ENCODE measurements around the gene MEIS1.

The MEIS1 gene

DNA sequence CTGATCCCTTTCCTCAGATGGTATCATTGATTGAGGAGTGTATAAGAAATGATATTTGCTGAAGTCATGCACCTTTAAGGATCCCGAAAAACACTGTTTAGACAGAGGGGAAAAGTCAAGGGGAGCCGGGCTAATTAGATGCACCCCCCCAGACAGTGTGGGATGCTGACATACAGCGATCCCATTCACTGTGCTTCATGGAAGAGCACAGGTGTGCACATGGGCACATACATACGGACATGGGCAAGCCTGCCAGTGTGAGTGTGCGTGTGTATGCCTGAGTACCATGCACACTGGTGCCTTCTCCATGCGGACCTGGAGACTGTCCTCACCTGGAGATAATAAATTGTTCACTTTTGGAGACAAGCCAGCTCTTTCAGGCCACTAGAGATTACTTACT, 22.6 kb downstream of the MEIS1 start:
- DNase-seq (ENCODE audit: low spot score): no peak
- in situ Hi-C loops (cut with MboI; ENCODE audit: low pct_unique_long_range_greater_than_20kb, low sequenced_read_pairs, unreplicated experiment): no loop called here
- TF ChIP-seq, protein P1, sequence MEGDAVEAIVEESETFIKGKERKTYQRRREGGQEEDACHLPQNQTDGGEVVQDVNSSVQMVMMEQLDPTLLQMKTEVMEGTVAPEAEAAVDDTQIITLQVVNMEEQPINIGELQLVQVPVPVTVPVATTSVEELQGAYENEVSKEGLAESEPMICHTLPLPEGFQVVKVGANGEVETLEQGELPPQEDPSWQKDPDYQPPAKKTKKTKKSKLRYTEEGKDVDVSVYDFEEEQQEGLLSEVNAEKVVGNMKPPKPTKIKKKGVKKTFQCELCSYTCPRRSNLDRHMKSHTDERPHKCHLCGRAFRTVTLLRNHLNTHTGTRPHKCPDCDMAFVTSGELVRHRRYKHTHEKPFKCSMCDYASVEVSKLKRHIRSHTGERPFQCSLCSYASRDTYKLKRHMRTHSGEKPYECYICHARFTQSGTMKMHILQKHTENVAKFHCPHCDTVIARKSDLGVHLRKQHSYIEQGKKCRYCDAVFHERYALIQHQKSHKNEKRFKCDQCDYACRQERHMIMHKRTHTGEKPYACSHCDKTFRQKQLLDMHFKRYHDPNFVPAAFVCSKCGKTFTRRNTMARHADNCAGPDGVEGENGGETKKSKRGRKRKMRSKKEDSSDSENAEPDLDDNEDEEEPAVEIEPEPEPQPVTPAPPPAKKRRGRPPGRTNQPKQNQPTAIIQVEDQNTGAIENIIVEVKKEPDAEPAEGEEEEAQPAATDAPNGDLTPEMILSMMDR (IDR thresholded peaks at IDR 0.05; ENCODE audit: extremely low read depth, insufficient read depth, missing control alignments): no peak

DNA sequence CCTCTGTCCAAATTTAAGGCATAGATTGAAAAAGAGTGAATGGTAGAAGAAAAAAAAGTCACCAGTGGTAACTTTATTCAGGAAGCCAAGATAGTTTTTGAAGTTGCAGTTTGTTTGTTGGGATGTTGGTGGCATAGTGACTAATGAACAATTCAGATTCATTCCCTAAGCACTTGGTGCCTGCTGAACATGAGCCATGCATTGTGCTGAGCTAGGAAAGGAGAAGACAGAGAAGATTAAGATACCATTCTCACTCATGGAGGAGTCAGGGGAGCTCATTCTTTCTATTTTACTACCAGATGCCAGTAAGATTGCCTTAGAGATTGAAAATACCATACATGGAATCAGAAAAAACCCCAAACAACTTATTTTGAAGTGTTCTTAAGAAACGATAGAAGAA, 25.1 kb downstream of the MEIS1 start:
- no peak for DNase-seq (ENCODE audit: low spot score)
- in situ Hi-C loops (cut with MboI; ENCODE audit: low pct_unique_long_range_greater_than_20kb, low sequenced_read_pairs, unreplicated experiment): no loop called here
- TF ChIP-seq, protein P1 (IDR thresholded peaks at IDR 0.05; ENCODE audit: extremely low read depth, insufficient read depth, missing control alignments): no peak

DNA sequence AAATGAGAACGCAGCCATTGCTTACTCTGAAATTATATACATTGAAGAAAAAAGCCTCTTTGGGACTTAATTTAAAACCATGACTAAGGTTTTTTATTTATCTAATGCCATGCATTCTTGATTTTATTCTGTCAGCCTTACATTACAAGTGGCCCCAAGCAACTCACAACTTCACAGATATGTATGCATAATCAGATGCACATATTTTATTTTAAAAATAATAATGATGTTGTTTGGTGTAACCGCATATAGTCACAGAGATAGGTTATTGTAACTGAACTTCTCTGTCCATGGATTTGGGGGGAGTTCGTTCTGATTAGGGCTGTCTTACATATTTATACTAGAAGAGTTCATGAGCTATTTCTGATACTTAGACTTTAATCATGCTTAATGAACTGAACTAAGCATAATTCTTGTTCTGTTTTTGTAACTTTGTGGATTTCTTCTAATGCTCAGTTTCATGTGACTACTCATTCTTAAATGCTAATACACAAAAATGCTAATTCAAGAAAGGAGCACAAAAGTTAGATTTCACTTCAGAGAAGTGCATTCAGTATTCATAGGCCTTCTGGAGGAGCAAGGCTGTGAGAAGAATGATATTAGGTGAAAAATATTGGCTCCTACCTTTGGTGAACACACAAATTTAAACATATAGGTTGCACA, 26.2 kb downstream of the MEIS1 start:
- TF ChIP-seq, protein P1 (IDR thresholded peaks at IDR 0.05; ENCODE audit: extremely low read depth, insufficient read depth, missing control alignments): no peak
- DNase-seq (ENCODE audit: low spot score): no peak
- in situ Hi-C loops (cut with MboI; ENCODE audit: low pct_unique_long_range_greater_than_20kb, low sequenced_read_pairs, unreplicated experiment): no loop called here

DNA sequence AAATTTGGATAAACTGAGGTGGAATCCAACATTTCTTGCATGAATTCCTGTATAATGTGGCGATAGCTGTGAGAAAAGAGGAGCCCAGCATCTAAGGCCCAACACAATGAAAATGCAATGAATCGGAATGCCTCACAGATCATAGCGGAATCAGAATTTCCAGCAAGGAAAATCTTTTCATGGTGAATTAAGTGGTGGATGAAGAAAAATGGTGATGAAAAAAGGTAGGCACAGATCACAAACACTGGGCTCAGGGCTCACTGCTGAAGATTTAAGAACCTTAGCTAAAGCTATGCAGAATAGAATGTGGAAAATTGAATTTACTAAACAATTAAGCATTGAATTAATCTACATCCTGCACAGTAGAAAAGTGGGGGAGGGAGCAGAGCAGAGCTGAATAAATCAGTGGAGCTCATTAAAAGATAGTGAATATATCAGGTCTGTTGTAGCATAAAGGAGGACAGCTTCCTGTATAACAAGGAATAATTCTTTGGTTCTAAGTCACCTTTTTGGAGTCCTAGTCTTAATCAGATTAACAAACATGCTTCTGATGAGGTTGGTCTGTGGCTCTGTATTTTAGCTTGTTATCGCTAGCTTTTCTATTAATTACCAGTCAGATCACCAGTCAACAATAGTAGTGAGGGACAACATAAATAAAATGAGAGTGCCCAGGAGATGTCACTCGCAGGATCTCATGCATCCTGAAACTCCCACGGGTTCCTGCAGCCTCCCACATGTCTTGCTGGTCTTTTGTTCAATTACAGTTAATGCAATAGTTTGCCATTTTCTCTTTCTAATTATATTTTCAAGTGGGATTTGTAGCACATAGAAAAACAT, 27.0 kb downstream of the MEIS1 start:
- TF ChIP-seq, protein P1 (IDR thresholded peaks at IDR 0.05; ENCODE audit: extremely low read depth, insufficient read depth, missing control alignments): no peak
- in situ Hi-C loops (cut with MboI; ENCODE audit: low pct_unique_long_range_greater_than_20kb, low sequenced_read_pairs, unreplicated experiment): no loop called here
- no peak for DNase-seq (ENCODE audit: low spot score)

DNA sequence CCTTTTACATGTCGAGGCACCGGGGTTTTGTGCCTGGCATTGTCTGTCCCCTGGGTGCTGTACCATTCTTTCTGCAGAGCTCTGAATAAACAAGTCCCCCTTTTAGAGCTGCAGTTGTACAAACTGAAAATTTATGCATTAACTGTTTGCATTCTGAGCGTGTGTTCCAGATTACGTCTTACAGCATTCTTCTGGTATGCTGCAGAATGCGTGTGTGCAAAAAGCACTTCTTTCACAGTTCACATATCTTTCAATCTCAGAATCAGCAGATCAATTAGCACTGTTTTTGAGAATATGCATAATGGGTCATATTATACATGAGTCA, 27.5 kb downstream of the MEIS1 start:
- DNase-seq (ENCODE audit: low spot score): no peak
- TF ChIP-seq, protein P1 (IDR thresholded peaks at IDR 0.05; ENCODE audit: extremely low read depth, insufficient read depth, missing control alignments): no peak
- in situ Hi-C loops (cut with MboI; ENCODE audit: low pct_unique_long_range_greater_than_20kb, low sequenced_read_pairs, unreplicated experiment): no loop called here

DNA sequence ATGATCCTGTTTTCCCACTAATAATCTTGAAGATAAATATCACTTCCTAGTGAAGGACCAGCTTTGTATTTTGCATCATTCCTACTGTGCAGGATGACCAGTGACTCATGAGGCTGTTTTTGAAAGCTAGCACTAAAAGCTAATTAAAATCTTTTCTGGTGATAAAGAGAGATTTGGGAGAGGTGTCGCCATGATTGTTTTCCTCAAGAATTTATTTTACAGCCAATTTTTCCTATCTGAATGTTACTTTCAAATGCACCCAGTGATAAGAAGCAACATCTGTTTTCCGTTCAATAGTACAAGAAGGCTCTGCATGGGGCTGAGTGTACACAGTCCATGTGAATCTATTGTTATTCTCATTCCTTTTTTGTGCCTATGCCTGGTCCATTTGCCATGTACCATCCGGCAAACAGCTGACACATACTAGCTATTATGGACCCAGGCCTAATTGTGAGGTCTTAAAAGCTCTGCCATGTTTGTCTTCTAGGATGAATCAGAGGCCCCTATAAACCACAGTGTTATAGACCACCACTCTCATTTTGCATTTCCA, 28.4 kb downstream of the MEIS1 start:
- TF ChIP-seq, protein P1 (IDR thresholded peaks at IDR 0.05; ENCODE audit: extremely low read depth, insufficient read depth, missing control alignments): no peak
- DNase-seq (ENCODE audit: low spot score): no peak
- in situ Hi-C loops (cut with MboI; ENCODE audit: low pct_unique_long_range_greater_than_20kb, low sequenced_read_pairs, unreplicated experiment): no loop called here
